Measurements from ENCODE around the gene SNX7.

DNA sequence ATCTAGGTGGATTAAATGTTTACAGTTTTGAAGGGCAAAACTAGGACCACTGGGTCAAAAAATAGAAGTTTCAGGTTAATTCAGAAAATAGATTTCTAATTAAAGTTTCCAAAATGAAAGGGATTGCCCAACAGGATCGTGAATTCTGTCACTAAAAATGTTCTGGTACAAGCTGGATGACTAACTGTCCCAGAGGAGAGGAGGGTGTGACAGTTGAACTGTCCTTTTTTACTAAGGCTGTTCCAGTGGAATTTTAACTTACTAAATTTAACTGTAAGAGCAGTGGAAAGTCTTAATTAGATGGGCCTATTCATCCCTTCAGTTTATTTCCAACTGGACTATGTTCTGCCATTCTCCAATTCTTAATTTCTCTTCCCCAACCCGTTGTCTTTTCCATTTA is 7.2 kb downstream of the SNX7 start:
- TF ChIP-seq EZH2 (IDR thresholded peaks at IDR 0.05) (no peak), POLR2AphosphoS5 (IDR thresholded peaks at IDR 0.05; ENCODE audit: borderline replicate concordance, low read depth, low read length) (no peak), FOXP2 (optimal IDR thresholded peaks at IDR 0.05; ENCODE audit: control extremely low read depth, extremely low read length, insufficient read depth) (no peak)

Measured in SK-N-MC (cell line).